IMR-90 (cell line): Measurements from ENCODE around the gene ASB1. TPM values are rescaled to one million over a fixed set of nuclear protein-coding genes. Genes with fewer than 3 reads are reported as not detected.

Experiments used
- ATAC-seq: fragments of 200-7000 bp; cut with Tn5 transposase; 2 replicates; pipeline ENCODE4 v1.9.1; 2020; ENCODE audit warnings: low read depth, mild to moderate bottlenecking, moderate library complexity
- BruUV-seq: library from RNA; stranded (reverse); fragments of 400-500 nt; replicated peaks from 2 replicates; lab custom pipeline; 2021; lab: Mats Ljungman, UMichigan
- CTCF ChIA-PET: fragments of 300-600 bp; formaldehyde crosslinking; extraction: SDS; loops from one replicate; lab custom pipeline; 2021; ENCODE audit warnings: antibody characterized with exemption; lab: Yijun Ruan, JAX
- POLR2A ChIA-PET: fragments of 300-600 bp; sonication (Branson Sonifier 250); formaldehyde crosslinking; loops from one replicate; lab custom pipeline; 2022; ENCODE audit warnings: antibody characterized with exemption; ENCODE audit not compliant: unreplicated experiment; lab: Charles Lee
- DNase-seq: peaks from one replicate; pipeline ENCODE4 v3.0.0; 2013
- H2AFZ ChIP-seq: replicated peaks from 2 replicates; pipeline ENCODE3; 2013; ENCODE audit warnings: low read length, mild to moderate bottlenecking; ENCODE audit not compliant: poor library complexity
- H2AK5ac ChIP-seq: 2 replicates; pipeline ENCODE4 v1.6.1; 2013; ENCODE audit warnings: low read depth, low read length, inconsistent platforms
- H2AK9ac ChIP-seq: replicated peaks from 2 replicates; pipeline ENCODE3; 2013; ENCODE audit warnings: mild to moderate bottlenecking, low read depth, low read length, moderate library complexity; ENCODE audit not compliant: poor library complexity
- H2BK120ac ChIP-seq: 2 replicates; pipeline ENCODE4 v1.6.1; 2013; ENCODE audit warnings: low read depth, low read length, inconsistent platforms
- H2BK15ac ChIP-seq: 3 replicates; pipeline ENCODE4 v1.6.1; 2013; ENCODE audit warnings: low read depth, low read length, inconsistent platforms
- H2BK20ac ChIP-seq: 2 replicates; pipeline ENCODE4 v1.6.1; 2013; ENCODE audit warnings: low read depth, mild to moderate bottlenecking, inconsistent platforms, low read length, moderate library complexity
- H2BK5ac ChIP-seq: 2 replicates; pipeline ENCODE4 v1.6.1; 2013; ENCODE audit warnings: mild to moderate bottlenecking, low read depth, low read length, inconsistent platforms; ENCODE audit not compliant: poor library complexity, severe bottlenecking
- H3K14ac ChIP-seq: replicated peaks from 2 replicates; pipeline ENCODE4 v1.6.1; 2013; ENCODE audit warnings: low read depth, low read length, inconsistent platforms
- H3K18ac ChIP-seq: 2 replicates; pipeline ENCODE4 v1.6.1; 2013; ENCODE audit warnings: low read depth, low read length, control low read depth
- H3K23ac ChIP-seq: 2 replicates; pipeline ENCODE4 v1.6.1; 2013; ENCODE audit warnings: low read depth, low read length, inconsistent platforms
- H3K27ac ChIP-seq: 2 replicates; pipeline ENCODE4 v1.5.1; 2013; ENCODE audit warnings: mild to moderate bottlenecking, control low read depth, low read length; ENCODE audit not compliant: insufficient read depth
- H3K27me3 ChIP-seq: 2 replicates; pipeline ENCODE4 v1.6.1; 2013; ENCODE audit warnings: low read length; ENCODE audit not compliant: control insufficient read depth, insufficient read depth
- H3K36me3 ChIP-seq: 2 replicates; pipeline ENCODE4 v1.6.1; 2013; ENCODE audit warnings: low read length, mixed read lengths; ENCODE audit not compliant: control insufficient read depth, insufficient read depth
- H3K4ac ChIP-seq: 2 replicates; pipeline ENCODE4 v1.6.1; 2013; ENCODE audit warnings: low read depth, low read length, inconsistent platforms
- H3K4me1 ChIP-seq: 2 replicates; pipeline ENCODE4 v1.6.1; 2013; ENCODE audit warnings: low read length, mixed read lengths; ENCODE audit not compliant: control insufficient read depth, insufficient read depth
- H3K4me2 ChIP-seq: 2 replicates; pipeline ENCODE4 v1.6.1; 2013; ENCODE audit warnings: low read depth, mild to moderate bottlenecking, control low read depth, low read length, moderate library complexity
- H3K4me3 ChIP-seq: 2 replicates; pipeline ENCODE4 v1.5.1; 2013; ENCODE audit warnings: low read depth, mild to moderate bottlenecking, control low read depth, low read length, moderate library complexity; ENCODE audit not compliant: insufficient read depth
- H3K56ac ChIP-seq: 2 replicates; pipeline ENCODE4 v1.6.1; 2013; ENCODE audit warnings: low read length, inconsistent platforms; ENCODE audit not compliant: insufficient read depth; ENCODE audit errors: extremely low read depth
- H3K79me1 ChIP-seq, 2 experiments: 2 replicates each; pipeline ENCODE4 v1.6.1; 2013; ENCODE audit warnings: low read length in 2 of 2, inconsistent platforms in 1 of 2, low read depth in 1 of 2
- H3K9ac ChIP-seq: 2 replicates; pipeline ENCODE4 v1.6.1; 2013; ENCODE audit warnings: low read depth, low read length, control low read depth
- H3K9me1 ChIP-seq: 2 replicates; pipeline ENCODE4 v1.6.1; 2013; ENCODE audit warnings: low read length, inconsistent platforms; ENCODE audit not compliant: insufficient read depth
- H3K9me3 ChIP-seq: 2 replicates; pipeline ENCODE4 v1.6.1; 2013; ENCODE audit warnings: low read length; ENCODE audit not compliant: control insufficient read depth, insufficient read depth
- H4K20me1 ChIP-seq: 2 replicates; pipeline ENCODE4 v1.6.1; 2013; ENCODE audit warnings: low read length, inconsistent platforms; ENCODE audit not compliant: insufficient read depth
- H4K5ac ChIP-seq: 2 replicates; pipeline ENCODE4 v1.6.1; 2013; ENCODE audit warnings: mild to moderate bottlenecking, low read depth, low read length, control low read depth
- H4K8ac ChIP-seq, 2 experiments: 2 replicates each; pipeline ENCODE4 v1.6.1; 2013; ENCODE audit warnings: low read depth in 2 of 2, low read length in 2 of 2, control low read depth in 1 of 2, inconsistent platforms in 1 of 2
- H4K91ac ChIP-seq: 2 replicates; pipeline ENCODE4 v1.6.1; 2013; ENCODE audit warnings: low read depth, low read length, inconsistent platforms; ENCODE audit not compliant: insufficient read depth
- BHLHE40 ChIP-seq: fragments of 150-350 bp; IDR thresholded peaks from 2 replicates; pipeline ENCODE4 v1.6.1; 2016; ENCODE audit warnings: mild to moderate bottlenecking, low read depth, low read length
- CEBPB ChIP-seq: IDR thresholded peaks from 2 replicates; pipeline ENCODE4 v1.6.1; 2012; ENCODE audit warnings: low read depth, low read length, improper control_type of control experiment
- CHD1 ChIP-seq: IDR thresholded peaks from 2 replicates; pipeline ENCODE4 v1.6.1; 2012; ENCODE audit warnings: low read depth, low read length, improper control_type of control experiment
- FOS ChIP-seq: fragments of 150-350 bp; IDR thresholded peaks from 2 replicates; pipeline ENCODE4 v1.6.1; 2016; ENCODE audit warnings: low read depth, low read length
- MAFK ChIP-seq: IDR thresholded peaks from 2 replicates; pipeline ENCODE4 v1.6.1; 2012; ENCODE audit warnings: low read depth, low read length, improper control_type of control experiment
- MAZ ChIP-seq: IDR thresholded peaks from 2 replicates; pipeline ENCODE4 v1.6.1; 2012; ENCODE audit warnings: low read depth, mild to moderate bottlenecking, low read length, improper control_type of control experiment, moderate library complexity, borderline replicate concordance
- MXI1 ChIP-seq: IDR thresholded peaks from 2 replicates; pipeline ENCODE4 v1.6.1; 2012; ENCODE audit warnings: low read depth, mild to moderate bottlenecking, low read length, moderate library complexity, borderline replicate concordance
- NFE2L2 ChIP-seq: fragments of 150-350 bp; IDR thresholded peaks from 2 replicates; pipeline ENCODE4 v1.6.1; 2016; ENCODE audit warnings: low read depth, mild to moderate bottlenecking, low read length
- POLR2A ChIP-seq: IDR thresholded peaks from 2 replicates; pipeline ENCODE4 v1.6.1; 2012; ENCODE audit warnings: mild to moderate bottlenecking, low read depth, low read length
- RAD21 ChIP-seq: IDR thresholded peaks from 2 replicates; pipeline ENCODE4 v1.6.1; 2012; ENCODE audit warnings: low read length, improper control_type of control experiment
- RFX5 ChIP-seq: IDR thresholded peaks from 2 replicates; pipeline ENCODE4 v1.8.0; 2012; ENCODE audit warnings: low read depth, mild to moderate bottlenecking, low read length, moderate library complexity
- SMC3 ChIP-seq: fragments of 150-350 bp; IDR thresholded peaks from 2 replicates; pipeline ENCODE4 v1.6.1; 2016; ENCODE audit warnings: low read depth, mild to moderate bottlenecking, antibody characterized with exemption, low read length, moderate library complexity
- WGBS, 2 experiments: methylation state at CpG; one replicate each; pipeline versions ENCODE4 v1.1.5 to v1.1.7; 2013; ENCODE audit warnings: missing lambda C conversion rate in 2 of 2; ENCODE audit not compliant: insufficient read length in 1 of 2; ENCODE audit errors: extremely low coverage in 2 of 2; 5-methylcytosine and 5-hydroxymethylcytosine counted together
- dilution Hi-C: fragments of 300-500 bp; cut with HindIII; formaldehyde crosslinking; loops from one replicate; pipeline ENCODE4 v1.14.3; 2018; ENCODE audit warnings: low sequenced_read_pairs; ENCODE audit not compliant: unreplicated experiment
- in situ Hi-C: fragments of 300-500 bp; cut with MboI; formaldehyde crosslinking; loops from 3 replicates; pipeline ENCODE4 v1.14.3; 2019; ENCODE audit warnings: low sequenced_read_pairs, inconsistent platforms, mixed read lengths
- intact Hi-C: fragments of 100-400 bp; cut with micrococcal nuclease; formaldehyde crosslinking; loops from 2 replicates; pipeline ENCODE4 v1.10.0; 2022
- polyA plus RNA-seq, 3 experiments: library from polyadenylated mRNA; depleted of rRNA; stranded (reverse); fragments of >200 nt; gene quantifications; 2 replicates each; pipeline ENCODE4 v1.2.3, GENCODE V29; 2012; ENCODE audit warnings: low replicate concordance in 1 of 3
- total RNA-seq: library from RNA; depleted of rRNA; stranded (reverse); fragments of >200 nt; gene quantifications from 2 replicates; pipeline ENCODE4 v1.2.3, GENCODE V29; 2012
- TF ChIP-seq, protein P1 (sequence below): fragments of 150-350 bp; IDR thresholded peaks from 2 replicates; pipeline ENCODE4 v1.6.1; 2017; ENCODE audit warnings: mild to moderate bottlenecking, antibody characterized with exemption, low read length, low read depth
- TF ChIP-seq, protein P2 (sequence below): fragments of 150-350 bp; IDR thresholded peaks from 2 replicates; pipeline ENCODE4 v1.6.1; 2016; ENCODE audit warnings: low read depth, mild to moderate bottlenecking, low read length, moderate library complexity, borderline replicate concordance

ASB1 gene
- total and polyA plus RNA-seq, 2 of the 4 experiments (the other 2 are of a cell fraction) = 23.5 to 37.3 TPM

DNA sequence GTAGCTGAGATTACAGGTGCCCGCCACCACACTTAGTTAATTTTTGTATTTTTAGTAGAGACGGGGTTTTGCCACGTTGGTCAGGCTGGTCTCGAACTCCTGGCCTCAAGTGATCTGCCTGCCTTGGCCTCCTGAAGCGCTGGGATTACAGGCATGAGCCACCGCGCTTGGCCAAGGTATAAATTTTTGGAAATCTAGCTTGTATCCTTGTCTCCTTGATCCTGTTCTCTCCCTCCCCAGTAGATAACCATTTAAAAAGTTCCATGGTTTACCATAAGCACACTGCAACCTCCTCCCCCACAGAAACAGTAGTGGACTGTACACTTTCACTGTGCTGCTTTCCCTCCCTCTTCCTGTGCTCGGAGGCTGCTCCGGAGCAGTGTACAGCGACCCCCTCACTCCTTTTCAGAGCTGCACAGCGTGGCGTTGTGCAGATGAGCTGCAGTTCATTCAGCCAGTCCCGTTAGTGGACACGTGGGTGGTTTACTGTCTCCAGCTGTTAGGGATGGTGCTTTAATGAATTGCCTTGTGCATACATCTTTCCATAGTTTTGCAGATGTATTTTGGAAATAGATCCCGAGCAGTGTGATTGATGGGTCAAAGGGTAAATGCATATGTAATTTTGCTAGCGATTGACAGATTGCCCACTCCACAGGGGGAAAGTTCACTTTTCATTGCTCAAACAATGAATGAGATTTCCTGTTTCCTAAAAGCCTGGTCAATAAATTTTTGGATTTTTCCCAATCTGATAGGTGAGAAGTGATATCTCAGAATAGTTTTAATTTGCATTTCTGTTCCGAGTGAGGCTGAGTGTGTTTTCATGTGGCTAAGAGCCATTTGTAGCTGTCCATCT lies 14.8 kb downstream of the ASB1 start:
- BruUV-seq = no TSS peak
- 0 out of 2 replicates have a peak overlapping the region, but pooled peaks have one; percentile 42 for H3K9ac ChIP-seq
- H3K18ac ChIP-seq = no peak overlapping the region; the same call in 1 of the 2 replicates
- intact Hi-C loops = no loop called here
- H3K9me3 ChIP-seq = no peaks in the 10 kb centered on the region
- H3K4ac ChIP-seq = peak overlapping the region; percentile 64
- 87% methylated on average over 3 of the region's 17 CpGs; no CpG with 5 or more reads in 1 of the 2 experiments for WGBS, 2 experiments
- H2BK20ac ChIP-seq = peak overlapping the region; percentile 52
- peaks cover 16 to 59% of the 10 kb centered on the region in 2 experiments for H3K79me1 ChIP-seq
- peaks cover 30% of the 10 kb centered on the region for H3K36me3 ChIP-seq
- peaks cover 14% of the 10 kb centered on the region for H3K4me1 ChIP-seq
- DNase-seq (peak; percentile 22), ATAC-seq (peak; percentile 31)
- H2BK5ac ChIP-seq = peak overlapping the region; percentile 81
- H4K8ac ChIP-seq = peak overlapping the region; percentile 8 to 81; a peak in 3 of 4 replicates
- peak overlapping the region; percentile 68 for H2BK120ac ChIP-seq
- no peak overlapping the region for H3K56ac ChIP-seq
- H3K23ac ChIP-seq = peak overlapping the region; percentile 80
- no peak overlapping the region for H3K27ac ChIP-seq
- no peaks in the 10 kb centered on the region for H3K27me3 ChIP-seq
- H4K20me1 ChIP-seq = peaks cover 19% of the 10 kb centered on the region; the same call in 1 of the 2 replicates
- H3K4me2 ChIP-seq = peak overlapping the region; percentile 8; the same call in 1 of the 2 replicates
- H4K91ac ChIP-seq = peak overlapping the region; percentile 55; the same call in 1 of the 2 replicates
- ChIA-PET CTCF (interaction anchor here (0.6 kb wide), 2 partner anchors 11 to 60 kb away, joined by 4 read pairs; no protein-coding TSS in a partner anchor), POLR2A (no interaction called here)
- H2AK9ac ChIP-seq = peak overlapping the region; percentile 22
- in situ Hi-C loops = no loop called here
- H4K5ac ChIP-seq = no peak overlapping the region
- peak overlapping the region; percentile 94; the same call in 1 of the 2 replicates for H2AK5ac ChIP-seq
- H2BK15ac ChIP-seq = peak overlapping the region; percentile 86; the same call in 2 of the 3 replicates
- H3K14ac ChIP-seq = peak overlapping the region; percentile 77
- peaks cover 23% of the 10 kb centered on the region for H3K9me1 ChIP-seq
- no peak overlapping the region for H2AFZ ChIP-seq
- dilution Hi-C loops = no loop called here
- H3K4me3 ChIP-seq = no peak overlapping the region
- TF ChIP-seq CEBPB (no peak), MAFK (no peak), FOS (no peak), MAZ (no peak), RAD21 (no peak), NFE2L2 (no peak), POLR2A (no peak), SMC3 (no peak), MXI1 (no peak), CHD1 (no peak), RFX5 (no peak), BHLHE40 (no peak)
- TF ChIP-seq, protein P1, sequence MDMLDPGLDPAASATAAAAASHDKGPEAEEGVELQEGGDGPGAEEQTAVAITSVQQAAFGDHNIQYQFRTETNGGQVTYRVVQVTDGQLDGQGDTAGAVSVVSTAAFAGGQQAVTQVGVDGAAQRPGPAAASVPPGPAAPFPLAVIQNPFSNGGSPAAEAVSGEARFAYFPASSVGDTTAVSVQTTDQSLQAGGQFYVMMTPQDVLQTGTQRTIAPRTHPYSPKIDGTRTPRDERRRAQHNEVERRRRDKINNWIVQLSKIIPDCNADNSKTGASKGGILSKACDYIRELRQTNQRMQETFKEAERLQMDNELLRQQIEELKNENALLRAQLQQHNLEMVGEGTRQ = no peak
- TF ChIP-seq, protein P2, sequence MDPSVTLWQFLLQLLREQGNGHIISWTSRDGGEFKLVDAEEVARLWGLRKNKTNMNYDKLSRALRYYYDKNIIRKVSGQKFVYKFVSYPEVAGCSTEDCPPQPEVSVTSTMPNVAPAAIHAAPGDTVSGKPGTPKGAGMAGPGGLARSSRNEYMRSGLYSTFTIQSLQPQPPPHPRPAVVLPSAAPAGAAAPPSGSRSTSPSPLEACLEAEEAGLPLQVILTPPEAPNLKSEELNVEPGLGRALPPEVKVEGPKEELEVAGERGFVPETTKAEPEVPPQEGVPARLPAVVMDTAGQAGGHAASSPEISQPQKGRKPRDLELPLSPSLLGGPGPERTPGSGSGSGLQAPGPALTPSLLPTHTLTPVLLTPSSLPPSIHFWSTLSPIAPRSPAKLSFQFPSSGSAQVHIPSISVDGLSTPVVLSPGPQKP = no peak
